ENCODE data around the gene BHLHE41.

DNA sequence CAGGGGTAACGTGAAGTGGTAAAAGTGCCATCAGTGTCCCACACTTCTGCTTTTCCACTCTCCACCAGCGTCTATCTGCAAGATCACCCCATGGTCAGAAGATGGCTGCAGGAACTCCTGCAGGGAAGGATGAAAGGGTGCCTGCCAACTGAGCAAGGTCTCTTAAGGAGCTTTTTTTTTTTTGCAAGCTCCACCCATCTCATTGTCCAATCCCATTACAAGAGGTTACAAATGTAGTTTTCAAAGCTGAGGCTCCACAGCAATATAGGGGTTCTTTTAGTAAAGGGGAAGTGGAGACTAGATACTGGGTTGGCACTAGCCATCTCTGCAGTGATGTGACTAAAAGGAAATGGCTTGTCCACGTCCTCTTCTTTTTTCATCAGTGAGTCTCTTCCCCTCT lies 5.9 kb upstream of the BHLHE41 start:
- TF ChIP-seq, protein P1, sequence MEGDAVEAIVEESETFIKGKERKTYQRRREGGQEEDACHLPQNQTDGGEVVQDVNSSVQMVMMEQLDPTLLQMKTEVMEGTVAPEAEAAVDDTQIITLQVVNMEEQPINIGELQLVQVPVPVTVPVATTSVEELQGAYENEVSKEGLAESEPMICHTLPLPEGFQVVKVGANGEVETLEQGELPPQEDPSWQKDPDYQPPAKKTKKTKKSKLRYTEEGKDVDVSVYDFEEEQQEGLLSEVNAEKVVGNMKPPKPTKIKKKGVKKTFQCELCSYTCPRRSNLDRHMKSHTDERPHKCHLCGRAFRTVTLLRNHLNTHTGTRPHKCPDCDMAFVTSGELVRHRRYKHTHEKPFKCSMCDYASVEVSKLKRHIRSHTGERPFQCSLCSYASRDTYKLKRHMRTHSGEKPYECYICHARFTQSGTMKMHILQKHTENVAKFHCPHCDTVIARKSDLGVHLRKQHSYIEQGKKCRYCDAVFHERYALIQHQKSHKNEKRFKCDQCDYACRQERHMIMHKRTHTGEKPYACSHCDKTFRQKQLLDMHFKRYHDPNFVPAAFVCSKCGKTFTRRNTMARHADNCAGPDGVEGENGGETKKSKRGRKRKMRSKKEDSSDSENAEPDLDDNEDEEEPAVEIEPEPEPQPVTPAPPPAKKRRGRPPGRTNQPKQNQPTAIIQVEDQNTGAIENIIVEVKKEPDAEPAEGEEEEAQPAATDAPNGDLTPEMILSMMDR (IDR thresholded peaks at IDR 0.05; ENCODE audit: borderline replicate concordance, extremely low read depth, low read length, poor library complexity, severe bottlenecking), result no peak
- no peak for TF ChIP-seq EZH2 (IDR thresholded peaks at IDR 0.05; ENCODE audit: borderline replicate concordance, low read depth, low read length, severe bottlenecking)
